ENCODE measurements around the gene IMPDH1. TPM values are rescaled to one million over a fixed set of nuclear protein-coding genes. Genes with fewer than 3 reads are reported as not detected.
"Not testable (repeated sequence)": the region's sequence is repeated elsewhere in the genome, so short reads cannot be mapped to it uniquely, and the experiment has no call there.

IMPDH1 gene
- total RNA-seq (2014; rRNA removed; shearing (Covaris generic); ENCODE audit: low replicate concordance): 30.5 and 50.1 TPM in 2 replicates

DNA sequence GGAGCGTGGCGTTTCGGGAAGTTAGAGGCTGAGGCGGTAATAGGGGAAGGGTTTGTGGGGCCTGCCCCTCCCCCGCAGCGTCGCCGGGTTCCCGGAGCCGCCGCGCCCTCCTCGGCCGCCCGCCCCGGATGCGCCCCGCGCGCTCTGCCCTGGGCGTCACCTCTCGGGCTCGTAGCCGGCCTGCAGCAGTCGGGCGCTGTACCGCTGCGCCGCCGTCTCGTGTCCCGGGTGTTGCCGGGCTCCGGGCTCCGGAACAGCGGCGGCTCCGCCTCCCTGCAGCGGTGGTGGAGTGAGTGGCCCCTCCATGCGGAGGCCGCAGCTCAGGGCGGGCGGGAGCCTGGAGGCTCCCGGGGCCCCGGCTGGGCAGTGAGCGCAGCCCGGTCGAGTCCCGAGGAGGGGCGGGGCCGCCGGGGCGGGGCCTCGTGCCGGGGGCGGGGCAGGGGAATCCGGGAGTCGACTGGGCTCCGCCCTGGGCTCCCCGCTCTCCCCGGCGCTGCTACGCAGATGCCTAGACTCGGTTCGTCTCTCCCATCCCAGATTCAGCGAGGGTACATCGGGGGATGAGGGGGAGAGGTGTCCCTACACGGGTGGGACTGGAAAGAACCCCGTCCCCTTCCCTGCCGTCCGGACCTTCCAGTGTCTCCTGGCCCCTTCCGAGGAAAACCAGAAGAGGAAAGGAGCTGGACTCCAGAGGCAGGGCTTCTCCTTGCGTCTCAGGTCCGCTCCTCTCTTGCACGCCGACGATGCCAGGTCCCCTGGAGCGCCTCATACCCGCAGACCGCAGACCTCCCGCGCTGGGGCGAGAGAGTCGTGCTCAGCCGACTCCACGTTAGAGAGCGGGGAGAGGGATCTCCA, at the start of gene IMPDH1:
TSS of gene IMPDH1 (minus strand) at position 387 of the 855 bp plus-strand sequence. CDS start at position 306, 81 bp downstream.
- Histone ChIP-seq H3K4me1 (ENCODE audit: low read length) (peaks cover 28% of the 10 kb centered on the region), H3K4me2 (ENCODE audit: low read depth, low read length, poor library complexity, severe bottlenecking) (peak within 1 kb of the TSS; percentile 99), H3K27ac (ENCODE audit: low read length) (no peak within 1 kb of the TSS), H3K9me2 (replicated peaks; ENCODE audit: insufficient read depth, low read length) (no peaks in the 10 kb centered on the region), H3K27me3 (ENCODE audit: low read length) (no peaks in the 10 kb centered on the region), H3K79me2 (ENCODE audit: low read length) (peaks cover 7% of the 10 kb centered on the region), H3K4me3 (ENCODE audit: low read length) (peak within 1 kb of the TSS; percentile 83), H3K36me3 (ENCODE audit: insufficient read depth, low read length) (no peaks in the 10 kb centered on the region), H4K20me1 (ENCODE audit: insufficient read depth, low read depth, low read length) (peaks cover 7% of the 10 kb centered on the region), H3K9ac (ENCODE audit: low read length) (peak within 1 kb of the TSS; percentile 72), H2AFZ (ENCODE audit: low read length) (peak within 1 kb of the TSS; percentile 94; the same call in 1 of the 2 replicates), H3K9me3 (ENCODE audit: low read length) (no peaks in the 10 kb centered on the region)
- DNase-seq: peak; percentile 83

- H3K27ac ChIP-seq (ENCODE audit: low read length): no peak overlapping the region
- H3K9me3 ChIP-seq (ENCODE audit: low read length): no peaks in the 10 kb centered on the region
- H3K4me2 ChIP-seq (ENCODE audit: low read depth, low read length, poor library complexity, severe bottlenecking): no peak overlapping the region
- no peaks in the 10 kb centered on the region for H3K9me2 ChIP-seq (replicated peaks; ENCODE audit: insufficient read depth, low read length)
- no peaks in the 10 kb centered on the region for H3K27me3 ChIP-seq (ENCODE audit: low read length)
- H2AFZ ChIP-seq (ENCODE audit: low read length): no peak overlapping the region
- no peaks in the 10 kb centered on the region for H4K20me1 ChIP-seq (ENCODE audit: insufficient read depth, low read depth, low read length)
- no peak overlapping the region for H3K4me3 ChIP-seq (ENCODE audit: low read length)
- H3K4me1 ChIP-seq (ENCODE audit: low read length): peaks cover 39% of the 10 kb centered on the region
- peaks cover 58% of the 10 kb centered on the region for H3K79me2 ChIP-seq (ENCODE audit: low read length)
- H3K36me3 ChIP-seq (ENCODE audit: insufficient read depth, low read length): peaks cover 10% of the 10 kb centered on the region; the same call in 1 of the 2 replicates
- peak; percentile 89 for DNase-seq
- no peak overlapping the region for H3K9ac ChIP-seq (ENCODE audit: low read length)
Observed at GRCh38 chr7:128459394-128459878, 49.7 kb upstream of the IMPDH1 start.

- Histone ChIP-seq H3K9ac (ENCODE audit: low read length) (peak overlapping the region; percentile 20; the same call in 1 of the 2 replicates), H3K79me2 (ENCODE audit: low read length) (peaks cover 58% of the 10 kb centered on the region)
Observed at GRCh38 chr7:128458956-128459355, 49.2 kb upstream of the IMPDH1 start.

GRCh38 chr7:128457385-128457784, 47.6 kb upstream of the IMPDH1 start:
- H3K4me2 ChIP-seq (ENCODE audit: low read depth, low read length, poor library complexity, severe bottlenecking): peak overlapping the region; percentile 96
- H3K4me3 ChIP-seq (ENCODE audit: low read length): peak overlapping the region; percentile 65; the same call in 1 of the 2 replicates
- DNase-seq; H3K27me3 ChIP-seq (ENCODE audit: low read length); H2AFZ ChIP-seq (ENCODE audit: low read length); H3K36me3 ChIP-seq (ENCODE audit: insufficient read depth, low read length); H3K9me2 ChIP-seq (replicated peaks; ENCODE audit: insufficient read depth, low read length); H3K9me3 ChIP-seq (ENCODE audit: low read length); H4K20me1 ChIP-seq (ENCODE audit: insufficient read depth, low read depth, low read length): not testable (repeated sequence)
- H3K4me1 ChIP-seq (ENCODE audit: low read length): peaks cover 39% of the 10 kb centered on the region
- peak overlapping the region; percentile 77 for H3K9ac ChIP-seq (ENCODE audit: low read length)
- peaks cover 54% of the 10 kb centered on the region for H3K79me2 ChIP-seq (ENCODE audit: low read length)
- H3K27ac ChIP-seq (ENCODE audit: low read length): peak overlapping the region; percentile 3

More at GRCh38 chr7:128458956-128459355, 49.2 kb upstream of the IMPDH1 start:
- H4K20me1 ChIP-seq (ENCODE audit: insufficient read depth, low read depth, low read length): no peaks in the 10 kb centered on the region
- peaks cover 10% of the 10 kb centered on the region; the same call in 1 of the 2 replicates for H3K36me3 ChIP-seq (ENCODE audit: insufficient read depth, low read length)
- no peaks in the 10 kb centered on the region for H3K9me2 ChIP-seq (replicated peaks; ENCODE audit: insufficient read depth, low read length)
- DNase-seq: no peak
- H3K4me2 ChIP-seq (ENCODE audit: low read depth, low read length, poor library complexity, severe bottlenecking): peak overlapping the region; percentile 96
- H3K4me3 ChIP-seq (ENCODE audit: low read length): no peak overlapping the region
- no peaks in the 10 kb centered on the region for H3K9me3 ChIP-seq (ENCODE audit: low read length)
- peak overlapping the region; percentile 39; the same call in 1 of the 2 replicates for H3K27ac ChIP-seq (ENCODE audit: low read length)
- no peaks in the 10 kb centered on the region for H3K27me3 ChIP-seq (ENCODE audit: low read length)
- peaks cover 39% of the 10 kb centered on the region for H3K4me1 ChIP-seq (ENCODE audit: low read length)
- H2AFZ ChIP-seq (ENCODE audit: low read length): no peak overlapping the region

DNA sequence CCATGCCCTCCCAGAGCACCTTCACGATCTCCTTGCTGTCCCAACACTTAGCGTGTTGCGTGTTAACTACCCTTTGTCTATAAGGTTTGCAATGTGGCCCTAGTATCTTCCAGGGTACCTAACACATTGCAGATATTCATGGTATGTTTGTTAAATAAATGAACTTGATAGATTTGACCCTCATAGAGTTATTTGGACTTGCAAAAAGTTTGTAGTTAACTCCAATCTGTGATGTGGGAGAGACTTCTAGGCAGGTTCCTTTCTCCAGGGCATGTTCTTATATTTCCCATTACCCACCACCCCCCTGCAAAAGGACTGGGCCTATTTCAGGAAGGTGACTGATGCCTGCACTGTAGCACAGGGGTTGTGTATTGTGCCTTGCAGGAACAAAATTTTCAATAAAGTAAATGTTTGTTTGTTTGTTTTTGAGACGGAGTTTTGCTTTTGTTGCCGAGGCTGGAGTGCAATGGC, 46.5 kb upstream of the IMPDH1 start:
- peak overlapping the region; percentile 77 for H3K9ac ChIP-seq (ENCODE audit: low read length)
- H3K27ac ChIP-seq (ENCODE audit: low read length): peak overlapping the region; percentile 3
- no peaks in the 10 kb centered on the region for H4K20me1 ChIP-seq (ENCODE audit: insufficient read depth, low read depth, low read length)
- no peak overlapping the region for H2AFZ ChIP-seq (ENCODE audit: low read length)
- peak overlapping the region; percentile 96 for H3K4me2 ChIP-seq (ENCODE audit: low read depth, low read length, poor library complexity, severe bottlenecking)
- peaks cover 44% of the 10 kb centered on the region for H3K79me2 ChIP-seq (ENCODE audit: low read length)
- DNase-seq: peak; percentile 64
- H3K27me3 ChIP-seq (ENCODE audit: low read length): no peaks in the 10 kb centered on the region
- H3K9me2 ChIP-seq (replicated peaks; ENCODE audit: insufficient read depth, low read length): no peaks in the 10 kb centered on the region
- 0 out of 2 replicates have a peak, but pooled peaks cover 8% of the 10 kb centered on the region for H3K36me3 ChIP-seq (ENCODE audit: insufficient read depth, low read length)
- H3K4me1 ChIP-seq (ENCODE audit: low read length): peaks cover 39% of the 10 kb centered on the region
- H3K9me3 ChIP-seq (ENCODE audit: low read length): no peaks in the 10 kb centered on the region
- H3K4me3 ChIP-seq (ENCODE audit: low read length): peak overlapping the region; percentile 65

DNA sequence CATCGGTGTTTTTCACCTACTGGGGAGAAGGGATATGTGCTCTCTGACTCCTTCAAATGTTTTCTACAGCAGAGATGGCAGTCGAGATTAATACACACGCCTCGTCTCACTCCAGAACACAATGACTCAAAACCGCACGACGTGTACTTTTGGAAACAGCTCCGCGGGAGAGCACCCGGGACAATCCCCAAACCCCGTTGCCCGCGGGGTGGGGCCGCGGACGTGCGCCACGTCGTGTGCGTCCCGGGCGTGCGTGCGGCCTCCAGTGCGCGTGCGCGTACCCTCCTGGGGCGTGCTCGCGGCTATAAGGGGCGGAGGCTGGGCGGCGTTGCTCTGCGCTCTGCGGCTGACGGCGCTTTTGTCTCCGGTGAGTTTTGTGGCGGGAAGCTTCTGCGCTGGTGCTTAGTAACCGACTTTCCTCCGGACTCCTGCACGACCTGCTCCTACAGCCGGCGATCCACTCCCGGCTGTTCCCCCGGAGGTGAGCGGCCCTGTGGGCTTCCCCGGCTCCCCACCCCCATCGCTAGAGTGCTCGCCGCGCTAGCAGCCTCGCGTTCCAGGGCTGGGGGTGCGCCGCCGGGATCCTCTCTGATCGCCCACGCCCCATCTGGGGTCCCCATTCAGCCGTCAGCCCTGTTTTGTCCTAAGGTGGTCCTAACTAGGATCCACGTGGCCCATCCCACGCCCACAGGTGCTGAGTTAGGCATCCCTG, 45.9 kb upstream of the IMPDH1 start, which contains the start of gene HILPDA:
TSS of gene HILPDA (plus strand) at position 336 of the 712 bp plus-strand sequence. CDS start 1,391 bp downstream, outside the sequence.
- Histone ChIP-seq H2AFZ (ENCODE audit: low read length) (peak within 1 kb of the TSS; percentile 68), H3K9me2 (replicated peaks; ENCODE audit: insufficient read depth, low read length) (no peaks in the 10 kb centered on the region), H3K4me3 (ENCODE audit: low read length) (peak within 1 kb of the TSS; percentile 65), H3K27ac (ENCODE audit: low read length) (peak within 1 kb of the TSS; percentile 3), H3K36me3 (ENCODE audit: insufficient read depth, low read length) (0 out of 2 replicates have a peak, but pooled peaks cover 8% of the 10 kb centered on the region), H3K4me2 (ENCODE audit: low read depth, low read length, poor library complexity, severe bottlenecking) (peak within 1 kb of the TSS; percentile 96), H3K27me3 (ENCODE audit: low read length) (no peaks in the 10 kb centered on the region), H3K79me2 (ENCODE audit: low read length) (peaks cover 44% of the 10 kb centered on the region), H3K9me3 (ENCODE audit: low read length) (no peaks in the 10 kb centered on the region), H3K4me1 (ENCODE audit: low read length) (peaks cover 39% of the 10 kb centered on the region), H4K20me1 (ENCODE audit: insufficient read depth, low read depth, low read length) (no peaks in the 10 kb centered on the region), H3K9ac (ENCODE audit: low read length) (peak within 1 kb of the TSS; percentile 77)
- DNase-seq: peak; percentile 98

DNA sequence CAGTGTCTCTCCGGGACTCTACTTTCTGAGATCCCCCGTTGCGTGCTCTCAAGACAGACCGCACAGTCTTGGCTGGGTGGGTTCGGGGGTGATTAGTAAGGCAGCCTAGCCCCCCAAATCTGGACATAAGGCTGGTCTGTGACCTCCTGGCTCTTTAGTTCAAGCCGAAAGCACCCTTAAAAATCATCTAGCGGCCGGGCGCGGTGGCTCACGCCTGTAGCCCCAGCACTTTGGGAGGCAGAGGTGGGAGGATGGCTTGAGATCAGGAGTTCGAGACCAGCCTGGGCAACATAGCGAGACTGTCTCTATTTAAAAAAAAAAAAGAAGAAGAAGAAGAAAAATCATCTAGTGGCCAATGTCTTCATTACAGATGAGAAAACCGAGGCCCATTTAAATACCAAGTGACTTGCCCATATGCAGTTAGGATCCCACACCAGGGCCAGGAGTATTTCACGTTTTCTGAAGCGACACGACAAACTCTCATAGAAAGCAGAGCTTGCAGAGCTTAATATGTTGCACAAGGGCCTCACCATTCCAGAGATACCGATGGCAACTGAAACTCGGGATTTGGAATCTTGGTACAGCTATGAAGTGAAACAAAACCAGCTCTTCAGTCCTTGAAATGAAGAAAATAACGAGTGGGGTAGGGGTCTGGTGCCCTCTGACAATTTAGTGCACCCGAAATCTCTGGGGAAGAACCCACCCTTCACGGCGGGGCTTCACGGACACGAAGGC, 45.2 kb upstream of the IMPDH1 start:
- Histone ChIP-seq H3K4me1 (ENCODE audit: low read length) (peaks cover 39% of the 10 kb centered on the region), H3K9me3 (ENCODE audit: low read length) (no peaks in the 10 kb centered on the region), H3K4me2 (ENCODE audit: low read depth, low read length, poor library complexity, severe bottlenecking) (peak overlapping the region; percentile 96), H2AFZ (ENCODE audit: low read length) (peak overlapping the region; percentile 68), H3K79me2 (ENCODE audit: low read length) (peaks cover 42% of the 10 kb centered on the region), H3K27me3 (ENCODE audit: low read length) (no peaks in the 10 kb centered on the region), H3K27ac (ENCODE audit: low read length) (no peak overlapping the region), H3K9ac (ENCODE audit: low read length) (peak overlapping the region; percentile 77), H3K9me2 (replicated peaks; ENCODE audit: insufficient read depth, low read length) (no peaks in the 10 kb centered on the region), H3K36me3 (ENCODE audit: insufficient read depth, low read length) (0 out of 2 replicates have a peak, but pooled peaks cover 8% of the 10 kb centered on the region), H4K20me1 (ENCODE audit: insufficient read depth, low read depth, low read length) (no peaks in the 10 kb centered on the region), H3K4me3 (ENCODE audit: low read length) (peak overlapping the region; percentile 65)
- DNase-seq: peak; percentile 61

Data from Karpas-422 (cell line).